Natural killer cell treated with Interleukin-12 subunit alpha and Interleukin-12 subunit beta and Interleukin-15 and Interleukin-18, amount 100 ng/mL, for 72 hours (primary cell): Measurements from ENCODE around the gene MAP1S. TPM values are rescaled to one million over a fixed set of nuclear protein-coding genes. Genes with fewer than 3 reads are reported as not detected.

Experiments
- ATAC-seq, 2 donors: fragments of 150-1000 bp; cut with Tn5 transposase in 1 of 2; sonication (Bioruptor Pico), chemical (Tn5 transposase) in 1 of 2; 2 replicates each; pipeline ENCODE4 v1.10.0; 2021
- DNase-seq: peaks from one replicate; pipeline ENCODE4 v3.0.0; 2022; ENCODE audit warnings: low spot score
- H3K27ac Mint-ChIP-seq, 2 donors: 1 replicate in 1 of 2; 2 replicates in 1 of 2; pipeline ENCODE4 v1.8.0; 2022; ENCODE audit warnings: mixed read lengths in 2 of 2, mild to moderate bottlenecking in 1 of 2, moderate library complexity in 1 of 2
- H3K27me3 Mint-ChIP-seq, 2 donors: 1 replicate in 1 of 2; 2 replicates in 1 of 2; pipeline ENCODE4 v1.8.0; 2022; ENCODE audit warnings: mixed read lengths in 2 of 2
- H3K36me3 Mint-ChIP-seq: one replicate; pipeline ENCODE4 v1.8.0; 2022; ENCODE audit warnings: mixed read lengths
- H3K4me1 Mint-ChIP-seq, 2 donors: 1 replicate in 1 of 2; 2 replicates in 1 of 2; pipeline ENCODE4 v1.8.0; 2022; ENCODE audit warnings: low read depth in 2 of 2, mixed read lengths in 2 of 2, mild to moderate bottlenecking in 1 of 2
- H3K4me3 Mint-ChIP-seq: one replicate; pipeline ENCODE4 v1.8.0; 2022; ENCODE audit warnings: mixed read lengths
- H3K9me3 Mint-ChIP-seq: 2 replicates; pipeline ENCODE4 v1.8.0; 2022; ENCODE audit warnings: mixed read lengths
- total RNA-seq, 2 donors: library from RNA; stranded (reverse); gene quantifications; one replicate each; pipeline ENCODE4 v1.2.3, GENCODE V29; 2022

The MAP1S gene
- total RNA-seq, 2 donors from 2014 or later = 71.0 to 75.6 TPM

DNA sequence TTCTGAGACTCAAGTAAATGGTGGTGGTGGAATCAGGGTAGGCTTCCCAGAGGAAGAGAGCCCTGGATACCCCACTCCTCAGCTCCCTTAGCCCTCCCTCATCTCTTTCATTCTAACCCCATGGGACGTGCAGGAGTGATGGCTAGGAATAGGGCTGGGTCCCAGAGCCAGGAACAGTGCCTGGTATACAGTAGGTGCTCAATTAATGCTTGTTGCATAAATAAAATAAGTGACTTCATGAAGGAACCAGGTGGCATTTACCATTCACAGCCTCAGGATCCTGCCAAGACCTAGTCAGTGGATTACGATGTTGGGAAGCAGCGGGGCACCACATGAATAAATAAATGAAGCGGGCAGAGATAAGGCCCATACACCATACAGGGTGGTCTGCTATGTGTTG is 35.0 kb upstream of the MAP1S start:
- H3K27me3 Mint-ChIP-seq = peaks cover 34 to 40% of the 10 kb centered on the region in 2 donors
- peaks cover 18 to 30% of the 10 kb centered on the region in 2 donors for H3K4me1 Mint-ChIP-seq
- DNase-seq (peak; percentile 18), ATAC-seq (no peak)
- peaks cover 6% of the 10 kb centered on the region for H3K36me3 Mint-ChIP-seq
- H3K27ac Mint-ChIP-seq = no peak overlapping the region
- H3K4me3 Mint-ChIP-seq = no peak overlapping the region
- peaks cover 4% of the 10 kb centered on the region for H3K9me3 Mint-ChIP-seq

DNA sequence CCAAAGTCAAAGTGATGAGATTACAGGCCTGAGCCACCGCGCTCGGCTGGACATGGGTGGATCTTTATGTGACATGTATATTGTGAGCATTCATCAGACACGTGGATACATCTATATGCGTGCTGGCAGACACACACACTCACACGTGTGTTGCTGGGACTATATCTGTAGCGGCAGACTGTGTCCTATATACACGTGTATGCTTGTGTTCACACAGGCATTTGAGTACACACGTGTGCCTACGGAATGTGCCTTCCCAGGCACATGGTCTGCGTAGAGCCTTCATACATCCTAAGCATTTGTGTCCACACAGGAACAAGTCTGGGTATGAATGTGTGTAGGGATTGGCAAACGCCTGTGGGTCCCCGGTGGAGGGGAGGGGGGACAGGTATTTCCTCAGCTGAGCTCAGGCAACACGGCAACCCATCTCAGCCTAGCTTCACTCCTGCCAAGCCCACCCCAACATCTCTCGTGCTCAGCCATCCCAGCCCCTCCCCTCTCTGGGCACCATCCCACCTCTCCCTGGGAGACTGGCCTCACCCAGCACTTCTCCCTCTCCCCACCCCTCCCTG is 33.7 kb upstream of the MAP1S start:
- H3K36me3 Mint-ChIP-seq = peaks cover 6% of the 10 kb centered on the region
- peaks cover 31 to 45% of the 10 kb centered on the region in 2 donors for H3K27me3 Mint-ChIP-seq
- DNase-seq (peak; percentile 41), ATAC-seq (no peak)
- no peak overlapping the region for H3K4me3 Mint-ChIP-seq
- peaks cover 4% of the 10 kb centered on the region for H3K9me3 Mint-ChIP-seq
- peaks cover 11 to 19% of the 10 kb centered on the region in 2 donors for H3K4me1 Mint-ChIP-seq
- H3K27ac Mint-ChIP-seq = no peak overlapping the region

DNA sequence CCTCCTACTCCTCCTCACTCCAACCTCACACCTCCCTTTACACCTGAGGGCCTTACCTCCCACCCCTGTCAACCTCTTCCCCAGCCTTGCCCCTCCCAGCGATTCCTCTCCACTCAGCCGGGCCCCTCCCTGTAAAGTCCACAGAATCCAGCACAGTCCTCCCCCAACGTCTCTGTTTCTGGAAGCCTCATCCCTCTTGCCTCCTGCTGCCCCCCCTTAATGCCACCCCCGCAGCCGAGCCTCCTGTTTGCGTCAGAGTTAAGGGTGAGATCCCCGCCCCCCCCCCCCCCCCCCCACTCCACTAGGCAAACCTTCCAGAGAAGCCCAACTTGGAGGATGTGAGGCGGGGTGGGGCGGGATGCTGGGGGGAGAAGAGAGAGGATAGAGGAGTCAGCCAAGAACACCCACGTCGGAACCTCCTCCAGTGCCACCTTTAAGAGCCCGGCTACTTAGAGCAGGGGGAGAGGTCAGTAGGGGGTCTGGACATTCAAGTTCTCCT is 33.2 kb upstream of the MAP1S start:
- H3K36me3 Mint-ChIP-seq = peaks cover 6% of the 10 kb centered on the region
- peaks cover 4% of the 10 kb centered on the region for H3K9me3 Mint-ChIP-seq
- H3K27ac Mint-ChIP-seq = no peak overlapping the region
- DNase-seq (no peak), ATAC-seq (no peak)
- peaks cover 34 to 50% of the 10 kb centered on the region in 2 donors for H3K27me3 Mint-ChIP-seq
- H3K4me1 Mint-ChIP-seq = peaks cover 11 to 17% of the 10 kb centered on the region in 2 donors
- H3K4me3 Mint-ChIP-seq = no peak overlapping the region

DNA sequence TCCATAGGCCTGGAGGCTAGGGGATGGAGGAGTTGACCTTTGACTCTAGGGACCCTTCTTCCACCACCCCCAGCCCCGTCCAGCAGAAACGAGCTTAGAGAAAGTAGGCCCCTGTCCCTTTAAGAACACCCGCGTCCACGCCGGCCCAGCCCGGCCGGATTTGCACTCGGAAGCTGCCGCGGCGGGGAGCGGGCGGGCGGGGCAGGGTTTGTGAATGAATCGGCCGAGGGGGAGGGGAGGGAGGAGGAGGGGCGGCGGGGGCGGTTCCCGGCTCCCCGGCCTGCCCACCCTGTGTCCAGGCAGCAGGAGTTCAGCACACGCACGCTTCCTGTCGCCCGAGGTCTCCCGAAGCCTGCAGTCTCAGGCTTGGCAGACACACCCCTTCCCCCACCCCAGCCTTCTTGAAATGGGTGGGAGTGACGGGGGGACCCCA is 32.7 kb upstream of the MAP1S start:
- peaks cover 4% of the 10 kb centered on the region for H3K9me3 Mint-ChIP-seq
- peaks cover 34 to 50% of the 10 kb centered on the region in 2 donors for H3K27me3 Mint-ChIP-seq
- peaks cover 6% of the 10 kb centered on the region for H3K36me3 Mint-ChIP-seq
- no peak overlapping the region for H3K27ac Mint-ChIP-seq
- peaks cover 11 to 17% of the 10 kb centered on the region in 2 donors for H3K4me1 Mint-ChIP-seq
- no peak overlapping the region for H3K4me3 Mint-ChIP-seq
- ATAC-seq = no peak
- DNase-seq = no peak

- peaks cover 33 to 48% of the 10 kb centered on the region in 2 donors for H3K27me3 Mint-ChIP-seq
- peaks cover 4% of the 10 kb centered on the region for H3K9me3 Mint-ChIP-seq
- no peak overlapping the region for H3K27ac Mint-ChIP-seq
- H3K36me3 Mint-ChIP-seq = peaks cover 6% of the 10 kb centered on the region
- H3K4me1 Mint-ChIP-seq = peaks cover 11 to 15% of the 10 kb centered on the region in 2 donors
- ATAC-seq (no peak), DNase-seq (no peak)
- H3K4me3 Mint-ChIP-seq = no peak overlapping the region
These were observed 32.0 kb upstream of the MAP1S start for GRCh38 chr19:17687141-17687856.

GRCh38 chr19:17687857-17688784 is 31.2 kb upstream of the MAP1S start, which contains the start of gene UNC13A:
Gene UNC13A, minus strand, starts transcription at chr19:17688354. Its CDS starts 155 bp downstream, at chr19:17688199.
- Mint-ChIP-seq H3K4me1 (peaks cover 11 to 12% of the 10 kb centered on the region in 2 donors), H3K27ac (no peak within 1 kb of the TSS), H3K9me3 (peaks cover 4% of the 10 kb centered on the region), H3K36me3 (peaks cover 6% of the 10 kb centered on the region), H3K27me3 (peaks cover 29 to 42% of the 10 kb centered on the region in 2 donors), H3K4me3 (peak within 1 kb of the TSS; percentile 19)
- peak; percentile 78 to 85 for ATAC-seq
- peak; percentile 65 for DNase-seq

- H3K4me3 Mint-ChIP-seq = peak overlapping the region; percentile 19
- H3K9me3 Mint-ChIP-seq = peaks cover 4% of the 10 kb centered on the region
- H3K36me3 Mint-ChIP-seq = peaks cover 6% of the 10 kb centered on the region
- no peak overlapping the region for H3K27ac Mint-ChIP-seq
- ATAC-seq = no peak
- peaks cover 11 to 12% of the 10 kb centered on the region in 2 donors for H3K4me1 Mint-ChIP-seq
- peak; percentile 54 for DNase-seq
- H3K27me3 Mint-ChIP-seq = peaks cover 27 to 37% of the 10 kb centered on the region in 2 donors
These were observed 30.3 kb upstream of the MAP1S start for GRCh38 chr19:17688853-17689595.

- DNase-seq = peak; percentile 5
- Mint-ChIP-seq H3K9me3 (peaks cover 4% of the 10 kb centered on the region), H3K27me3 (peaks cover 27 to 45% of the 10 kb centered on the region in 2 donors), H3K4me1 (peaks cover 7 to 8% of the 10 kb centered on the region in 2 donors), H3K27ac (no peak overlapping the region), H3K4me3 (no peak overlapping the region), H3K36me3 (peaks cover 6% of the 10 kb centered on the region)
- ATAC-seq = no peak
These were observed 26.7 kb upstream of the MAP1S start for GRCh38 chr19:17692566-17692965.

DNA sequence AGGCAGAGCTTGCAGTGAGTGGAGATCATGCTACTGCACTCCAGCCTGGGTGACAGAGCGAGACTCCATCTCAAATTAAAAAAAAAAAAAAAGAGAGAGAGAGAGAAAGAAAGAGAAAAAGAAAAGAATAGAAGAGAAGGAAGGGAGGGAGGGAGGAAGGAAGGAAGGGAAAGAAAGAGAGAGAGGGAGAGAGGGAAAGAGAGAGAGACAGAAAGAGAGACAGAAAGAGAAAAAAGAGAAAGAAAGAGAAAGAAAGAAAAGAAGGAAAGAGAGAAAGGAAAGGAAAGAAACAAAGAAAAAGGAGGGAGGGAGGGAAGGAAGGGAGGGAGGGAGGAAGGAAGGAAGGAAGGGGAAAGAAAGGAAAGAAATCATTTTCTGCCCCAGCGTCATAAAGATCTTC is 24.1 kb upstream of the MAP1S start:
- Mint-ChIP-seq H3K36me3 (no peaks in the 10 kb centered on the region), H3K9me3 (no peaks in the 10 kb centered on the region), H3K27ac (no peak overlapping the region), H3K4me3 (no peak overlapping the region), H3K4me1 (no peaks in the 10 kb centered on the region), H3K27me3 (peaks cover 26 to 45% of the 10 kb centered on the region in 2 donors)
- DNase-seq (no peak), ATAC-seq (no peak)

DNA sequence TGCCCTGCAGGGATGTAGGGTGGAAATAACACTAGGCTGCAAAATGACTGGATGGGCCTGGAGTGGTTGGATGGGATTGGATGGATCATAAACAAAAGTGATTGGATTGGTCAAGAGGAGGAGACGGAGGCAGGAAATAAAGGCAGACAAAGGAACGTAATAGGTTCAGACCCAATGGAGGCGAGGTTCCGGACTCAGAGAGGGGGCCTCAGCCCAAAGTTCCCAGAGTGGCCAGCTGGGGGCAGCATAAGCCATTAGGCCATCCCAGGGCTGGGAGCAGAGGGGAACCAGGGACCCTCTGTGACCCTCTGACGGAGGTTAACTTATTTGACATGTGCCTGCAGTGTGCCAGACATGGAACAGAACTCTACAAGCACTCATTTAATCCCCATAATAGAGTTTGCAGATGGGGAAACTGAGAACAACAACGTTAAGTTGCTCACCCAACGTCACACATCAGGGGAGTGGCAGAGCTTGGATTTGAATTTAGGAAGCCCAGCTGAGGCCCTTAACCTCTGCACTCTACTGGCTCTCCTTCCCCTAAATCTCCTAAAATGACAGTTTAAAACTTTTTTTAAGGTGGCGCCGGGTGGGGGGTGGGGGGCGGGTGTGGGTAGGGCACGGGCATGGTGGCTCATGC is 15.3 kb upstream of the MAP1S start:
- no peak overlapping the region for H3K27ac Mint-ChIP-seq
- no peaks in the 10 kb centered on the region for H3K9me3 Mint-ChIP-seq
- H3K36me3 Mint-ChIP-seq = no peaks in the 10 kb centered on the region
- H3K27me3 Mint-ChIP-seq = peaks cover 3 to 7% of the 10 kb centered on the region in 2 donors
- DNase-seq (peak; percentile 73), ATAC-seq (peak; percentile 86 to 89)
- peaks cover 3 to 5% of the 10 kb centered on the region in 2 donors for H3K4me1 Mint-ChIP-seq
- no peak overlapping the region for H3K4me3 Mint-ChIP-seq

- Mint-ChIP-seq H3K4me1 (peaks cover 3 to 5% of the 10 kb centered on the region in 2 donors), H3K27me3 (no peaks in the 10 kb centered on the region), H3K4me3 (no peak overlapping the region), H3K27ac (peak overlapping the region in 1 of 2 donors; percentile 42), H3K9me3 (no peaks in the 10 kb centered on the region), H3K36me3 (no peaks in the 10 kb centered on the region)
- ATAC-seq (no peak), DNase-seq (peak; percentile 1)
These were observed 12.5 kb upstream of the MAP1S start for GRCh38 chr19:17706750-17707181.

DNA sequence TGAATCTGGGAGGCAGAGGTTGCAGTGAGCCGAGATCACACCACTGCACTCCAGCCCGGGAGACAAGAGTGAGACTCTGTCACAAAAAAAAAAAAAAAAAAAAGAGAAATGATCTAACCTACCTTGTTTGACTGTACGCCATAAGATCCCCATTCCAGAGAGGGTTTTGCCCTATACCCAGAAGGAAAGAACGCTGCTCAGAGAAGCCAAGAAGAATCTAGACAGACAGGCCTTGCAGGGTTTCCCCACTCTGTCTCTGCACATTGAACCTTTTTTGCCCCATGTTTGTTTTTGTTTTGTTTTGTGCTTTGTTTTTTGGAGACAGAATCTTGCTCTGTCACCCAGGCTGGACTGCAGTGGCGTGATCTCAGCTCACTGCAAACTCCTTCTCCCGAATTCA is 7.4 kb upstream of the MAP1S start:
- Mint-ChIP-seq H3K27ac (no peak overlapping the region), H3K27me3 (no peaks in the 10 kb centered on the region)

More for the DNA sequence above, 7.4 kb upstream of the MAP1S start:
- Mint-ChIP-seq H3K36me3 (no peaks in the 10 kb centered on the region), H3K4me3 (no peak overlapping the region), H3K4me1 (no peaks in the 10 kb centered on the region), H3K9me3 (no peaks in the 10 kb centered on the region)
- DNase-seq (no peak), ATAC-seq (no peak)
